DMS53 (cell line): Measurements from ENCODE around the gene KRT79.
A peak's percentile ranks its signal among the peaks of the same experiment; 100 is the strongest.
"Not testable (repeated sequence)": the region's sequence is repeated elsewhere in the genome, so short reads cannot be mapped to it uniquely, and the experiment has no call there.

ENCODE experiments used
- DNase-seq: peaks from one replicate; lab custom pipeline; 2025; lab: John Stamatoyannopoulos, UW

Gene KRT79

DNA sequence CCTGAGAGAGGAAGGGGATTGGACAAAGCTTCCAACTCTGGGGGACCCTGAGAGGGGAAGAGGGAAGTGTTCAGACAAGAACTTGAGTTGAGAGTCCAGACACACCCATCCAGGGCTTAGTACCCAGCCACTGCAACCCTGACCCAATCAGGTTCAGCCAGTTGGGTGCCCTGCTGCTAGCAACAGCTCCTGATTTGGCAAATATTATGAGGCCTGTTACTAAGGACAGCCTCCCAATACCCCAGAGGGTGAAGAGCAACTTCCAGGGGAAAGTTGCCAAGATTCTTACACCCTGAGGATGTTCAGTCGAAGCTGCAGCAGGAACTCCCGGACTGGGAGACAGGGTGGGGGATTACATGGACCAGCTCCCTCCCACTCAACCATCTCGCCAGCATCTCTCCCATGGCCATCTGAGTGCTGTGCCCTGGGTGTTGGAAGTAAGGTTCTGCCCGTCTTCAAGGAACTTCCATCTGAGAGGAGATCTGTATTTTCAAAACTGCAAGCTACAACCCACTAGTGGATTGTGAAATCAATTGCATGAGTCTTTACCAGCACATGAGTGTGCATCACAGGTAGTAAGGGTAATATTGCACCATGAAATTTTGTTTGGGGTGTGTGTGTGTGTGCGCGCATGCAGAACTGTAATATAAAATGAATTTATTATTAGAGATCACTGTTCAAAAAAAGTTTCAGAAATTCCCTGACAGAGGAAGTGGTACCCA is 26.2 kb upstream of the KRT79 start:
- DNase-seq: peak; percentile 18

DNA sequence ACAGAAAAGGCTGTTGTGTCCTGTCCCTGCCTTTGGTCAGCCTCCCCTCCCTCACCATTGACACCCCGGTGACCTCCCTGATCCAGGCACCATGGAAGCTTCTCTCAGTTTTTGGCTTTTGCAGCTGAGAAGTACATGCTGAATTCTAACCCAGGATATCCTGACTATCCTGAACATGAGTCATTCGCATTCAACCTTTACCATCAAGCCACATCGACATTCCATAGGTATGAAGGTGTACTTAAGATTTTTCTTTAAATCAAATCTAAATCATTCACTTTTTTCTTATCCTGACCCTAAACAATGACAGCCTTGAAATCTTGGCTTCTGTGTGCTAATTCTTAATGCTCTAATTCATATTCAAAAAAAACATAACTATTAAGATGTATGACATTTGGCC is 23.4 kb upstream of the KRT79 start:
- no peak for DNase-seq

DNA sequence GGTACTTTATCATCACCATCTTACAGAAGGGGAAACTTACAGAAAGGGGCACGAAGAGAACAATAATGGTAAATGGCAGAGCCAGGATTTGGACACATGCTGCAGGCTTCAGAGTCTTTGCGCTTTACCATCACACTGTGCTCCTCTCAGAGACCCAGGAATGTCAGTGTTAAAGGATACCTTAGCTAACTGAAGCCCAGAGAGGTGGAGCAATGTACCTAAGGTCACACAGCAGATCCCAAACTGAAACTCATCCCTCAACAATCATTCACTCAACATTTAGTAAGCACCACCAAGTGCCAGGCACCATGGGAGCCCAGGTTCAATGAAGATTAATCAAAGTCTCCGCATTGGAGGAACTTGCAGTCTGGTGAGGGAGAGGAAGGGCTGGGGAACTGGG is 22.7 kb upstream of the KRT79 start:
- no peak for DNase-seq

DNA sequence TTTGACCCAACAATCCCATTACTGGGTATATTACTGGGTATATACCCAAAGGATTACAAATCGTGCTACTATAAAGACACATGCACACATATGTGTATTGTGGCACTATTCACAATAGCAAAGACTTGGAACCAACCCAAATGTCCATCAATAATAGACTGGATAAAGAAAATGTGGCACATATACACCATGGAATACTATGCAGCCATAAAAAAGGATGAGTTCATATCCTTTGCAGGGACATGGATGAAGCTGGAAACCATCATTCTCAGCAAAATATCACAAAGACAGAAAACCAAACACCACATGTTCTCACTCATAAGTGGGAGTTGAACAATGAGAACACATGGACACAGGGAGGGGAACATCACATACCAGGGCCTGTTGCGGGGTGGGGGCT is 22.0 kb upstream of the KRT79 start:
- not testable (repeated sequence) for DNase-seq

DNA sequence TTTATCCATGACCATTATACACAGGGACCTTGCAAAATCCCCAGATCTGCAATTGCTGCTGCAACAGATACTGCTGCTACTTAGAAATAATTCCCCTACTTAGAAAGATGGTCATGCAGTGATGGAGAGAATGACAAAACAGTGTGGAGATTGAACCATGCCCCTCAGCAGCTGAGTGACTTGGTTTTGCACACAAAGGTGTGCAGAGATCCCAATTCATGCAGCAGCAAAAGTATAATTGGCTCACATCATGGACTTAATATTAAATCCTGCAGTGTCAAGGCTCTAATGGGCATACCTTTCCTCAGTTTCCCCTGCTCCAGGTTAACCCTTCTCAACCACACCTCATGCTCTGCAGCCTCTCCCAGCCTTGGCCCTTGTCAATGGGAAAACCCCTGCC is 17.7 kb upstream of the KRT79 start:
- no peak for DNase-seq

DNA sequence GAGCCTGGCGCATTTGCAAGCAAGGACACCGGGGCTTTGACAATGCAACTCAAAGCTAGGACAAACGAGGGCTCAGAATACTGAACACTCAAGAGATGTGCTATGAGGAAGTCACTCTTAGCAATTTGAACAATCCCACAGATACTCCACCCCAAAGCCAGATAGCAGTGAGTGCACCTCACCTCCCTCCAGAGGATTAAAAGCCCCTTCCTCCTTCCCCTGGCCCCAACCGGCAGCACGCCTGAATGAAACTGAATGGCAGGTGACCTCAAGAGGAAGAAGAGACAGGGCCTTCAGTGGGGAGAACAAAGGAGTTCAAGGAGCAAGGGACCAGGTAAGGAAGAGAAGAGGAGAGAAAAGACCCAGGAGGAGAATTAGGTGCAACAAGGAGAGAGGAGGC is 16.6 kb upstream of the KRT79 start:
- DNase-seq: no peak

DNA sequence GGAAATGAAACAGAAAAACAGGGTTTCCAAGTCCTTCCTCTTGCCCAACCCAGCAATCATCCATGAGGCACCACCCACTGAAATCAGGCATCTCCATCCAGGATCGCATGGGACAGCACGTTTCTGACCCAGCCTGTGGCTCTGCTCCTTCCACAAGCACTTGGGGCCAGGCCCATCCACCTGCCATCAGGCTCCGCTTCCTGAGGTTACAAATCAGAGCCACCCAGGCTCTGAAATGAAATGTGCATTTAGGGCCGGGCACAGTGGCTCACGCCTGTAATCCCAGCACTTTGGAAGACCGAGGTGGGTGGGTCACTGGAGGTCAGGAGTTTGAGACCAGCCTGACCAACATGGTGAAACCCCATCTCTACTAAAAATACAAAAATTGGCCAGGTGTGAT is 15.4 kb upstream of the KRT79 start:
- DNase-seq: no peak

DNA sequence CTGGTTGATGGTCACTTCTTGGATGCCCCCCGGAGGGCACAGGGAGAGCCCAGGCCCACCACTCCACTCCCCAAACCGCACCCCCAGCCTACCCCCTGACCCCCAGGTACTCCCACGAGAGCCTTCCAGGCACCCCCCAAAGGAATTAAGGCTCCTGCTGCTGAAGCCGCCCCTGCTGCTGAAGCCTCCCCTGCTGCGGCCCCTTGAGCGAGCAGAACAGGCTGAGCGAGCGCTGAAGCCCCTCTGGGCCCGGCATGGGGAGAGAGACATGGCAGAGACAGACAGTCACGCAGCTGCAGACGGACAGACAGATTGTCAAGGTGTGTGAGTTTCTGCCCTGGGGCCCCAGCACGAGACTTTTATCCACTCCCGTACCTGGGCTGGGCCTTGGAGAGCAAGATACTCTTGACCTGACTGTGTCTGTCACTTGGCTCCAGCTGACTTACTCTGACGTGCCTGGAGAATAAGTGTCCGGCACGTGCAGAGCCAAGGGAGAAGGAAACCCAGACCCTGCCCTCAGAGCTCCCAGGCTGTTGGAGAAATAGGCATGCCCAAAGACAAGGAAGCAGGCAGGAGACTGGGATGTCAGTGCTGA is 14.6 kb upstream of the KRT79 start, which contains the start of gene KRT78:
KRT78 (minus strand) TSS at position 334 of the 595 bp plus-strand sequence; CDS start at position 270, 64 bp downstream.
- DNase-seq: no peak

DNA sequence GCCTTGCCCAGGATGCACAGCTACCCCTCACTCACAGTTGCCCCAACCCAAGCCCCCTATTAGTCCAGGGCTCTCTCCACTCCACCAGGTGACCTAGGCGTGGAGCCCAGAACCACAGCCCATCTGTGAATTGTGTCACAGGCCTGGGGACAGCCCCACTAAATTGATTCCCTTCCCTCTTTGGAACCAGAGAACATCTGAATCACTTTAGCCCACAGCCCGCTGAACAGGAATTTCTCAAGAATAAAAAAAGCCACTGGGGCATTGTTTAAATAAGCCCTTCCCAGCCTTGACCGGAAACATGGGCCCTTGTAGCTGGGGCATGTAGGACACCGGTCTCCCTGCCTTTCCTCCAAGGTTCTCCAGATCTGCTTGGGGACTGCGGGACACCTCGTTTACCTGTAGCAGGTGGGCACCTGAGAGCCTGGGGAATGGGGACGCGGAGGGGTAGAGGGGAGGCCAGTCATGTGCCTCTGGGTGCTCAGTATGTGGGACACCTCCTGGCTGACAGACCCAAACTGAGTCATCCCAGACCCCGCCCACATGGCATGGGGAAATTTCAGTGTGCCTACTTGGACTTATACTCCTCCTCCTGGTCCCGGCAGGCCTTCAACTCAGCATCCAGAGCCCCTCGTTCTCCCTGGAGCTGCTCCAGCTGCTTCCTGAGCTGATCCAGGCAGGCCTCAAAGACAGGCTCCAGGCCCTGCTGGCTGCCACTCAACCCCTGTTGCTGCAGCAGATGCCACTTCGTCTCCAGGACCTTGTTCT is 13.4 kb upstream of the KRT79 start:
- no peak for DNase-seq

DNA sequence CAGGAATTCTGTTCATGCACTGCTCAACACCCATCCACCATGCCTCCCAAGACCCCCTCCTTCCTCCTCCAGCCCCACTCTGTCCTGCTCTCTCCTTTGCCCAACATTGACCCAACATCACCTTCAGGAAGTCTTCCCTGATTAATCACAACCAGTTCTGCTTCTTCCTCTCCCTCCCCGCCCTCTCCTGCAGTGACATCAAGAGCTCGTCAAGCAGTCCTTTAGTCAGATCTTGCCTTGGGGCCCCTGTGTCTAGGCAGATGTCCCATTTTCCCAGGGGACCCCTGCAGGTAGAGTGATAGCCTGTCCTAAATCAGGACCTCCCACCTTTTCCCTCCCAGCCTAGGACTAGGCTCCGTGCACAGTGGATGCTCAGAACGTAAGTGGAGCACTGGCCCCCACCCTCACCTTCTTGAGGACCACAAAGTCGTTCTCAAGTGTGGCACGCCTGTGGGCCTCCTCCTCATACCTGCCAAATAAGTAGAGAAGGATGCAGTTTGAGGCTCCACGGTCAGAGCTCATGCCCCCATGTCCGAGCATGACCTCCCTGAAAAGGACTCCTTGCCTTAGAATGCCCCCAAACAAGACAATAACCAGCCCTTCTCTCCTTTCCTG is 12.4 kb upstream of the KRT79 start:
- no peak for DNase-seq

DNA sequence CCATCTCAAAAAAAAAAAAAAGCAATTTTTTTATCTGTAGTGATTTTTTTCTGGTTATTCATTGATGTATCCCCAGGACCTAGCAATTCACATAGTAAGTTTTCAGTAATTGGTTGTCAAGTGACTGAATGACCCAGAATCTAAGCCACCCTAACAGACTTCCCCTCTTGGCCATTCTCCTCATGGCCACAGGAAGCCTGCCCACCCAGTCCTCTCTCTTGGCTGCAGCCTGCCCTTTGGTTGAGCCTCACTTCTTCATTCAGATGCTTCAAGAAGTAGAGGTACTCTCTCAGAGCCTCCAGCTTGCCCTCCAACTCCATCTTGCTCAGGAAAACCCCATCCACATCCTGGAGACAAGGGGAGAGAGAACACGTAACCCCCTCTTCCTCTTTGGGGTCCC is 11.8 kb upstream of the KRT79 start:
- no peak for DNase-seq

DNA sequence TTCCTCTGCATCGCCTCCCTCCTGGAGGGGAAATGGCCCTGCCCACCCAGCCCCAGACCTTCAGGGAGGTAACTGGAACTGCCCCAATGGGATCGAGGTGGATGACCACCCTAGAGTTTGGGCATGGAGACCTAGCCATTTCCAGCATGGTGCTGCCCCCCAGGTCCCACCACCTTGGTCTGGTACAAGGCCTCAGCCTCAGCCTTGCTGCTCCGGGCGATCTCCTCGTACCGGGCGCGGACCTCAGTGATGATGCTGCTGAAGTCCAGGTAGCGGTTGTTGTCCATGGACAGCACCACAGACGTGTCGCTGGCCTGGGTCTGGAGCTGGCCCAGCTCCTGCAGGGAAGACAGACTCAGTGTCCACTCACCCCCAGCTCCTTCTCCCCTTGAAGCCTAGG is 10.3 kb upstream of the KRT79 start:
- no peak for DNase-seq

DNA sequence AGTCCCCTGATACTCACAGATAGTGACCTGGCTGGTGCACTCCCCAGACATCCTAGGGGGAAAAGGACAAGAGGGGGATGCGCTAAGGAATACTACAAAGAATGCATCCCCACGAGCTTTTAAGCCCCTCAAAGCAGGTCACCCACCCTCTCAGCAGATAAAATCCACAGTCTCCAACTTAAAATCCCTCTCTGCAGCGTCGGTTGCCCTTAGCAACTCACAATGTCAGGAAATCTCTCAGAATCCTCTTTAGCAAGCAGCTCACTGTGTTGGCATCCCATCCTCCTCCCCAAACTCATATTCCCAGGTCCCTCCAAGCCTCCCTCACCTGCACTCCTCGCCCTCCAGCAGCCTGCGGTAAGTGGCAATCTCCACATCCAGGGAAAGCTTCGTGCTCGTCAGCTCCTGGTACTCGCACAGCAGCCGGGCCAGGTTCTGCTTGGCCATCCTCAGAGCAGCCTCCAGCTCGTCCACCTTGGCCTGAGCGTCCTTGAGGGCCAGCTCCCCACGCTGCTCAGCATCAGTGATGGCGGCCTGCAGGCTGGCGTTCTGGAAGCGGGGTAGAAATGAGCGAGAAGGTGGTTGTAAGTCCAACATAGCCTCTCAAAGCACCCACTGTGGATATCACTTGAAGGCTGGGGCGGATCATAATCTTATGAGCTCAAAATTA is 5.5 kb upstream of the KRT79 start:
- no peak for DNase-seq

DNA sequence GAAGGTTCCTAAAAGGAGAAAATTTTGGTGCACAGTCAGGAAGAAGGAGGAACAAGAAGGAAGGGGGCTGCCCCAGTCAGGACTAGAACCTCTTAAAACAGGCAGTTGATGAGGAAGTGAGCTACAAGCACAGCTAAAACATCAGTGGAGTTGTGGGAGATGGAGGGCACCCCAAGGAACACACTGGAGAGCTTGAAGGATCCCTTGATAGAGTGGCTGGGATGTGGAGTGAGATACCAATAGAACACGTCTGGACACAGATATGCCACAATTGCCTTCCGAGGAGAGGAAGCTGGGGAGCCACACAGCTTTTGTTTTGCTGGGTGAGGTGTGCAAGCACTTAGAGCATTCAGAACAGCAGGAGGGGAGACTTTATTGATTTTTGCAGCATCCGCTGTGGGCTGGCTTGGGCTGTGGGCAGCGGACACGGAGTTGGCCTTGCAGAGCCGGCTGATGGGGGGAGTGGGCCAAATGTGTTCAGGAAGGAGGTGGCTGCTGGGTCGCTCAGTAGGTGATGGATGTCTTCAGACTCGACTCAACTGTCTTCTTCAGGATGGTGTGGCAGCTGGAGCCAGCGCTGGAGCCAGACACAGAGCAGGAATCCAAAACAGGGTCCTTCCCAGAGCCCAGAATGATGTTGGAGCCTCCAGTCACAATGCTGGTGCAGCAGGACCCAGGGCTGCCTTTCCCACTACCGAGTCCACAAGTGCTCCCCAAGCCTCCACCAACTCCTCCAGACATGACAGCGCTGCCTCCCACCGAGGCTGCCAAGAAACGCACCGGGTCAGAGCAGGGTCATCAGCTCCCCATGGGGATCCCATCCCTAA is 4.7 kb upstream of the KRT79 start:
- DNase-seq: no peak

DNA sequence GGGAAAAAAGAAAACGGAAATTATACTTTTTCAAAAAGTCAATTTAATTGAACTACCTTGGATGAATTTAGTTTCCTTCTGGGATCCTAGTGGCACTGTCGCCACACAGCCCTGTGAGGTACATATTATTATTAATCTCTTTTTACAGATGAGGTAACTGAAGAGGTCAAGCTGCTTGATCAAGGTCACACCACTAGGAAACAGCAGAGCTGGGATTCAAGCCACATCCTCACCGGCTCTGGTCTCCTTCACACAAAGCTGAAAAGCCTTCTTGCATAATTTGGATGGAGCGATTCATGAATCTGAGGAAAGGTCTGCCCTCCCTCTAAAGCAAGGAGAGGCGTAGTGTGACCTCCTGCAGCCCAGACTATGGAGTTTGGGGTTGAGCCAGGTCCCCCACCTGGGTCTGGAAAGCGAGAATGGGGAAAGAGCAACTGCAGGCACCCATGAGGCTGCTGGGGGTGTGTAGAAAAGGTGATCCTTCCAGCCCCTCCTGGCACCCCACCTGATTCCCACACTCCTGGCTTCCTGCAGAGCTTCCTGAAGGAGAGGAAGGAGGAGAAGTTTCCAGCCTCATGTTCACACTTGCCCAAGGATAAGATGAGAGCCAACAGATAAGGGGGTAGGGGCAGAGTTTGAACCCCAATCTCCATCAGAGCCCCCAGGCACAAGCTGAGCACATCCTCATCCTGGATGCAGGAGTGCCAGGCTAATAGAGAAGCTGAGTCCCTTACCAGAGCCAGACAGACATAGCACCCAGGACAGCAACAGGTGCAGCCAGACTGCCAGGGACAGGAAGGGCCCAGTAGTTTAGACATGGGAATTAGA is 3.9 kb upstream of the KRT79 start:
- no peak for DNase-seq

DNA sequence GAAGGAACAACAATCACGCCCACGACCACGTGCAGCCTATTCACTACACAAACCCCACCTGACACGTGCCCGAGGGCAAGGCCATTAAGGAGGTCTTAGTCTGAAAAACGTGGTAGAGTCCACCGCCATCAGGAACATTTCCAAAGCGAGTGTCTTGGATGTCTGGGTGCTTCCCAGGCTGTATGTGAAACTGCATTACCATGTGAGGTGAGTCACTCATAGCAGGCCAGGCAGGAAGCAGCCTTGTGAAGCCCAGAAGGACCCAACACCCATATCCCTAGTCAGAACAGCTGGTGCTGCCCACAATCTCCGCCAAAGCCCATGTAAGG is 3.3 kb upstream of the KRT79 start:
- no peak for DNase-seq

DNA sequence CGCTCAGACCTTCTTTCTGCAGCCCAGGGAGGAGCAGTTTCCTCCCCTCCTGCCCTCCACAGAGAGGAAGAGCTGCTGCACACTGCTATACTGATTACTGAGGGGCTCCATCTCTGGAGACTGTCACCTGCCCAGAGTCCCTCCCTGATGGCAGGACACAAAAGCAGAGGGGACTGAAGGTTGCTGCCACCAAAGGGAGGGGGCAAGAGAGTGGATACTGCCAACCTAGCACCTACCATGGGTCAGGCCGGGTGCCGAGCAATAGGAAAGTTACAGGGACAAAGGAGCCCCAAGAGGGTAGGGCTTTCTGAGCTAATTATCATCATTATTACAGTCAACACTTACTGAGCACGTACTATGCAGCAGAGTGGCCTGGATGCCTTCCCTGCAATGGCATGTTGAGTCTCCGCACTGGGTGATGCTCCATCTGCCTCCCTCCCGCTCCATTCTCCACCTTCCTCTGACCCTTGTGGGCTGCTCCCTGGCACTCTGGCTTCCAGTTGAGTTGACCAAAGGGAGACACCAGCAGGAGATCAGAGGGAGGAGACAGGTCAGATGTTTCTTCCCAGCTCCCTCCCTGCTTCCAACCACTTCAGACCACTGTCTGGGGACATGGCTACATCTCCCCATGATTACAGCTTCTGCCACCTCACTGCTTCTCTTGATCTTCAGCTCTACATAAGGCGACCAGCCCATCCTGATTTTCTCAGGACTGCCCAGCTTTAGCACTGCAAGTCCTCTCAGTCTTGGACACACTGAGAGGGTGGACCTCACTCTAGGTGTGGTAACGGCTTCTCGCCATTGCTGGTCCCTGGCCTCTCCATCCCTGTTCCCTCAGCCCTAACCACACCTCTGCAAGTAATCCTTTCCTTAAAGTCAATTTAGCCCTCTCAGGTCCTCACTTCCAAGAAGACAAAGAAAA is 2.6 kb upstream of the KRT79 start:
- no peak for DNase-seq

DNA sequence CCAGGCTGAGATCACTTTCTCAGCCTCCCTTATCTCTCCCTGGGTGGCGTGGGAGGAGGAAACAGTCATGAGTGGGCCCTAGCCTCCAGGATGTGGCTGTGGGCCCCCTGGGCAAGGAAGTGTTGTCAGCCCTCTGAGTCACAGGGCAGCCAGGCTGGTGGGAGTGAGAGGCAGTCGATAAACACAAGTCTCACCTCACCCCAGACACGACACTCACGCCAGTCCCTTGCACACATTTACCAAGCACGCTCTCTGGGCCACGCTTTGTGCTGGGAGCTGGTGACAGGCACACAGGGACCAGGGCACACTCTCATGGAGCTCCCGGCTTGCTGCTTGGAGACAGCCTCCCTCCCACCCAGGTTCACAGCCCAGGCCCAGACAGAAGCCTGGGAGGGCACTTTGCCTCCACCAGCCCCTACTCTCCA is 1.9 kb upstream of the KRT79 start:
- no peak for DNase-seq

DNA sequence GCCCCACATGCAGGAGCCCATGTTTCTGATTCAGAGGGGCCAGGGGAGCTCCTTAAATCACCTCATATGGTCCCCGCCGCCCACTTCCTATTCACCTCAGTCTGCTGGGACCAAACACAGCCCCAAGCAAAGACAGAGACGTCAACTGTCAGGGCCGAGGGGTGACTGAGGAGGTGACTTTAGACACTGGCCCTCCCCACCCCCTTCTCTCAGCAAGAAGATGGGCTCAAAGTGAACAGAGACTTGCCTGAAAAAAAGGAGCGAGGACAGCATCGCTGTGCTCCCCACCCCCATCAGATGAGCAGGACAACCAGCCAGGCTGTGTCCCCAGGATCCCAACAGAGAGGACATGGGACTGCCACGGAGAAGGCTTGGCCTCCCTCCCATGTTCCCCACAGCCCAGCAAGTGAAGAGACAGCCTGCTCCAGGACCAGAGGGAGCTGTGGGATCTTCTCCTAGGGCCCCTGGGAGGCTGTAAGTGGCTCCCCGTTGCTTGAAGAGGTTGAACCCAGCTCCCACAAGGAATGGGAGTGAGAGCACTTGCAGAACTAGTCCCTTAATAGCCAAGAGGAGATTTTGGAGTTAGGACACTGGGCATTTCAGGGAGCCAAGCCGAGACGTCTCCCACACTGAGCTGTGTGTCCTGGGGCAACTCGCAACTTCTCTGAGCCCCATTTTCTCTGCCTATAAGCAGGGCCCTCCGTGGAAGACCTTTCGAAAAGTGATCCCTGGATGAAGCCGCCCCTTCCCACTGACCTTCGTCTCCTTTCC is 1.3 kb upstream of the KRT79 start:
- DNase-seq: no peak
